Amygdala (tissue), 56 donors: ENCODE measurements around the gene AVPR2.

Experiments
- DNase-seq, 56 donors: peaks; one replicate each; lab custom pipeline; 2025; lab: John Stamatoyannopoulos, UW

The AVPR2 gene

DNA sequence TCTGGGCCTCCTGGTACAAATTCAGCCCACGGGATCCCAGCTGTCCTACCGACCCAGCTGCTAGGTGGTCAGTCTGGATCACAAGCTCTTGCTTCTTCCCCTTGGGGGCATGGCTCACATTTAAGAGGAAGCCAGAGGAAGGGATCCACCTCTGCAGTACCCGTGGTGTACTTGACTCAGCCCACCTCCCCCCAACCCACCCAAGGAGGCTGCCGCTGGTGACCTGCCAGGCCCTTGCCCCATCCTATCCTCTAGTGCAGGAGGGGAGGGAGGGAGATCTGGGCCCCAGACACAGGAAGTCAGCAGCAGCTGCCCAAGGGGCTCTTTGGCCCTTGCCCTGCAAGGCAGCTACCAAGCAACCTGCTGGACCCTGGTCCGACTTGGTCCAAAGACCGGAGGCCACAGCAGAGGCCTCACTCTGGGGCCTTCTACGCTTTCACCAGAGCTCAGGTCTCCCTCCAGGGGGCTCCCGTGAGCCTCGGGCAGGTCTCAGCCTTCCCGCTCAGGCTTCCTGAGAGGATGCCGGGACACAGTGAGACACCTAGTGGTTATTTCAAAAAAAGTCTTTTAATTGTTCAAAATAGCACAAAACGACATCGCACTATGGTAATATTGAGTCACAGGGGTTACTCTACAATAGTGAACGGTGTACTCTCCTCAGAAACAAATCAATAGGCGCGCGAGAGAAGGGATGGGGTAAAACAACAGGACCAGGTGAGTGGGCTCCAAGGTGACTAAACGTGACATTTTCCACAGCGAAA lies 42.7 kb downstream of the AVPR2 start:
- DNase-seq: peak in 33 of 56 donors; percentile 8 to 74 (median 31)

DNA sequence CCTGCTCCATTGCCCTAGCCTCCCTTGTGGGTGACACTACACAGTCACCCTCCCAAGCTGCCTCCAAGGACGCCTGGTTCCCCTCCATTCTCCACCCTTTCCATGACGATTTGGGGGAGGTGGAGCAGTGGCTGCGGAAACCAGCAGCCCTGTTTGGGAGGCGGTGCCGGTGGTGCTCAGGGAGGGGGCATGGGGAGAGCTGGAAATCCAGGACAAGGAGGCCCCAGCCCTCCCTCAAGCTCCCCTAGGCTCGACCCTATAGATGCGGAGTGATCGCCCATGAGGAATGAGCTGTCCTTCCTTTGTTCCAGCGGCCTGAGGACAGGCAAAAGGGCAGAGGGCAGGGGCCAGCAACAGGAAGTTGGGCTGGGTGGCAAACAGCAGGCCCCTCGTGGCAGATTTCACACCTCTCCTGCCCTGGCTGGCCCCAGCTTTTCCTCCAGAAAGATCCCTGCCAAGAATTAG lies 43.6 kb downstream of the AVPR2 start:
- DNase-seq: no peak

DNA sequence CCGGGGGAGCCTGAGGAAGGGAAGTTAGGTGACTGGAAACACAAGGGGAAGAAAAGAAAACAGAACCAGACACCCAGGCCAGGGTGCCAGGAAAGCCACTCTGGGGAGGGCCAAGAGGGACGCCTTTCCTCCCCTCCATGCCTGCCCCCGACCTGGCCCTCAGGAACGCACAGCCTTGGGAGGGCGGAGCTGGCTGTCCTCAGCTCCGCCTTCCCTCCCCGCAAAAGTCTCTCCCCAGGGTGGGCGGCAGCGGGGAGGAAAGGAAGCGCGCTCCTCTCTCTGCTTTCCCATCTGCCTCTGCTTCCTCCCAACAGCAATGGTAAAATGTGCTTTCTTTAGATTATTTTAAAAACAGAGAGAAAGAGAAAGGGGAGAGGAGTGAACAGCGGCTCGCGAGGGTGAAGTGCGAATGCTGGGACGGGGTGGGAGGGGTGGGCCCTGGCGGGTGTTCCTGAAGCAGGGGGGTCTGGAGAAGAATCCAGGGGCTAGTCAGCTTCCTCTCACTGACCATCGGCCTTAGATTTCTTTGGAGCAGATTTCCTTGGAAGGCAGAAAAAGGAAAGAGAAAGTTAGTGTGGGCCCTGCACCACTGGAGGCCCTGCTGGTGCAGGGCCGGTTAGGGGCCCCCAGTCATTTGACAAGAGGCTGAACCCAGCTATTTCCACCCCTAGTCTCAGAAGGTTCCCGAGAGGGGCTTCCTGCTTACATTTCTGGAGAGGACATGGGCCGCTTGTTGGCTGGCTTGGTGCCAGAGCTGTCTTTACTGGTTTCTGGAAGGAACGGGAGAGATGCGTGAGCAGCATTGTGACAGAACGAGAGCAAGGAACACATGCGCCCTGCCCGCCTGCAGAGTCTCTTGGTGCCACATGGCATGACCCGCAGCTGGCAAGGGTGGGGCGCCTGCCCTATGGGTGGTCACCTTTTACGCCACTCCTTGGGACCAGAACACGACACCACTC lies 44.7 kb downstream of the AVPR2 start:
- DNase-seq: no peak

DNA sequence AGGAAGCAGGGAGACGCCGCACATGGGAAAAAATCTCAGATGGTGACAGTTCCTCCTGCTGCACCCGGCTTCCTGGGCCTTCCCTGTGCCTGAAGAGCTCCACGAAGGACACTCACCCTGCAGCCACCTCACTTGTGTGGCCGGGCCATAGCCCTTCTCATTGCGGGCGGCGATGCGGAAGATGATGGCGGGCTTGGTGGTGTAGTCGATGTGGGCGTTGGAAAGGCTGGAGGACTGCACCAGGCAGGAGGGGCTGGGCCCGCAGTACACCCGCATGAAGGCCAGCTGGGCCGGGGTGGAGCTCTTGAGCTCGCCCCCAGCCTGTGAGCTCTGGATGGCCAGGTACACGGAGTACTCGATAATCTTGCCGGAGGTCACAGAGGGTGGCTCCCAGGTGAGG lies 45.7 kb downstream of the AVPR2 start:
- no peak for DNase-seq

DNA sequence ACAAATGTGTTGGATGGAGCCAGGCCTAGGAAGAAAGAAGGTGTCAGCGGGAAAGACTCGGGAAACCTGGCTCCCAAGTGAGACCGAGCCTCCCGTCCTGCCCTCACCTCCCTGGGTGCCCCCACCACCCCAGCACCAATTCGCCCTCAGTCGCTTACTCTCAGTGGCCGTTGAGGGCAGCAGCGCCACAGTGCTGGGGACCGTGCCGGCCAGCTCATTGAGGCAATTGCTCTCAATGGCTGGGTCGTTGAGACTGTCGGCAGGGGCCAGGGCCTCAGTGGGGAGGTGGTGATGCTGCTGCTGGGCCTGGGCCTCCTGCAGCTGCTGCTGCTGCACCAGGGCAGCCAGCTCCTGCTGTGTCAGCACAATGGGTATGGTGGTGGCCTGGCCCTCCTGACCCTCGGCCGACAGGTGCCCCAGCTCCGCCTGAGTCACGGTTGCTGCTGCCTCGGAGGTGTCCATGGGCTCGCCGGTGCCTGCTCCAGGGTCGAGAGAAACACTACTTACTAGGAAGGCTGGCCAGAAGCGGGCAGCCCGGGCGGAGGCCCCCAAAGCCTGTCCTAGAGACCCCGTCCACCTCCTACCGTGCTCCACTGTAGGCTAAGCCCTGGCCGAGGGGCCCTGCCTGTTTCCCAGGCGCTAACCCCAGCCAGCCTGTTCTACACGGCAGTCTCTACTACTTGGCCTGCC lies 47.4 kb downstream of the AVPR2 start:
- DNase-seq: no peak

DNA sequence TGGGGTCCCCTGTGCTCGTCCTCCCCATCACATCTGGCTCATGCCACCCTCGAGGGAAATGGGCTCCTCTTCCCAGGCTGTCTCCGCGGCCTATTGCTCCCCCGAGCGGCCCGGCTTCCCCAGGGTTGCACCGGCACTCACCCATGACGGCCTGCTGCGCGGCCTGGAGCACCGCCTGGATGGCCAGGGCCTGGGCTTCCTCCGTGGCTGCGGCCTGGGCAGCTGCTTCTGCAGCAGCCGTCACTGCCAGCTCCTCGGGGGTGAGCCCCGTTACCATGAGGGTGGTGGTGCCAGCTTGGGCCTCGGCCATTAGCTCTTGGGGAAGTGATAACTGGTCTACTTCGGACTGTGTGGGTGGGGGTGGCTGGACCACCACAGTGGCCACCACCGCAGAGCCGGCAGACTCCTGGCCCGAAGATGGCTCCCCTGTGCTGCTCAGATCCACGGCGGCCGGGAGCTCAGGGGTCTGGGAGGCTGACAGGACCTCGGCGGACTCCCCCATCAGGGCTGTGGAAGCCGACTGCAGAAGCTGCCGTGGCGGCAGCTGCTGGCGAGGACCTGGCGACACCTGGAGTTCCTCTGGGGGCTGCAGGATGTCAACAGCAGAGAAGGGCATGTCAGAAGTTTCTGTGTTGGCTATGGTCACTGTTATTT lies 48.0 kb downstream of the AVPR2 start:
- no peak for DNase-seq

DNA sequence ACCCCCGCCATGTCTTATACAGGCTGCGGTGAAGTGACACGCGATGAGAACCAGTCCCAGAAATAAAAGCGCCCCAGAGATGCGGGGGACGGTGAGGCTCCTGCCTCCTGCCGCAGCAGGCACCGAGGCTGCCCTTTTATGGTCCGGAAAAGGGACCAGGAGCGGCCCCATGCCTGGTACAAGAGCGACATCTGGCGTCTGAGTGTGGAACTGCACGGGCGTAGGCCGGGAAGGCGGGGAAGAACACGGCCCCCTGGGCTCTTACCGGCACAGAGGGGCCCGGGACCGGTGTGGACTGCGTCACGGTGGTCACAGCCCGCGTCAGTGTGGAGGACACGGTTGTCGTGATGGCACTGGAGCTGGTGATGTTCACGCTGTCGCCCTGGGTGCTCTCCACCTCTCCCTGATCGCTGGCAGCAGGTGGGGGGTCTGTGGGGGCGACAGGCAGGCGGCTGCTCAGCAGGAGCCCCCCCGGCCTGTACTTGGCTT lies 48.9 kb downstream of the AVPR2 start:
- DNase-seq: peak in 40 of 56 donors; percentile 9 to 81 (median 34)

DNA sequence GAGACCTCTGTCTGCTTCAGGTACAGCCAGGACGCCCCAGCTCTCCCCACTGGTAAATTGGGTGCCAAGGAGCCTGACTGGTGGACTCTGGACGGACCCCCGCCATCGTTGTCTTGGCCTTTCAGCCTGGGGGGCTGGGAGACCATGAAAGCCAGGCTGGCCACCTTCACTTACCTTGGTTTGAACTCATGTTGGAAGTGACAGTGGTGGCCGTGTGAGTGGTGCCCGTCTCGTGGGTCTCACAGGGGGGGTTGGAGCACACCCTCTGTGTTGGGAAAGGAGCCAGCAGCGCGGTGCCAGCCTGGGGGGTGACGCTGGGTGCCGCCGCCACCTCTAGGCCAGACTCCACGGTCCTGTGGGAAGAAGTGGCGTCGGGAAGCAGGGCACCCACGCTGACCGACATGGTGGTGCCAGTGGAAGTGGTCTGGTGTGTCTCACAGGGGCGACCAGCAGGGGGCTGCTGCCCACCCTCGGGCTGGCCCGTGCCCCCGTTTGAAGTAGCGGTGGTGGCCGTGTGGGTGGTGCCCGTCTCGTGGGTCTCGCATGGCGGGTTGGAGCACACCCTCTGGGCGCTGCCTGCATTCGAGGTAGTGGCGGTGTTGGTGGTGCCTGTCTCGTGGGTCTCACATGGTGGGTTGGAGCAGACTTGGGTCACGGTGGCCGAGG lies 49.6 kb downstream of the AVPR2 start:
- no peak for DNase-seq

DNA sequence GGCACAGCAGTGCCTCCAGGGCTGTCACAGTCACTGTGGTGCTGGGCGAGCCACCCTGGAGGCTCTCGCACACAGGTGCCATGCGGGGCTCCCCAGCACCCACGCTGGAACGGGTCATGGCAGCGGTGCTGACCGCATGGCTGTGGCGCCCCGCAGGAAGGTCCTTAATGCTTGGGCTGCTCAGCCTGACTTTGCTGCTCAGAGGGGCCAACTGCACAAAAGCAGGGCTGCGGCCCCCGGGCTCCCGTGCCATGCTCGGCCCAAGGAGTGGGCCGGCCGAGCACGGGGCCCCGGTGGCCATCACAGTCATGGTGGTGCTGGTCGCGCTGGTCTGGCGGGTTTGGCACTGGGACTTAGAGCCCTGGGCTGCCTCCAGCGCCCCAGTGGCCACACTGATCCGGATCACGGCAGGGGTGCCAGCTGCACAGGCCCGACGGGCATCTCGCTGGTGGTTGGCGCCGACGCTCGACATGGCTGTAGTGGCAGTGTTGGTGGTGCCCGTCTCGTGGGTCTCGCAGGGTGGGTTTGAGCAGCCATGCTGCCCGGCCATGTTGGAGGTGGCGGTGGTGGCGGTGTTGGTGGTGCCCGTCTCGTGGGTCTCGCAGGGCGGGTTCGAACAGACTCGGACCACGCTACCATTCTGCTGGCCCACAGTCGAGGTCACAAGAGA lies 50.2 kb downstream of the AVPR2 start:
- no peak for DNase-seq

DNA sequence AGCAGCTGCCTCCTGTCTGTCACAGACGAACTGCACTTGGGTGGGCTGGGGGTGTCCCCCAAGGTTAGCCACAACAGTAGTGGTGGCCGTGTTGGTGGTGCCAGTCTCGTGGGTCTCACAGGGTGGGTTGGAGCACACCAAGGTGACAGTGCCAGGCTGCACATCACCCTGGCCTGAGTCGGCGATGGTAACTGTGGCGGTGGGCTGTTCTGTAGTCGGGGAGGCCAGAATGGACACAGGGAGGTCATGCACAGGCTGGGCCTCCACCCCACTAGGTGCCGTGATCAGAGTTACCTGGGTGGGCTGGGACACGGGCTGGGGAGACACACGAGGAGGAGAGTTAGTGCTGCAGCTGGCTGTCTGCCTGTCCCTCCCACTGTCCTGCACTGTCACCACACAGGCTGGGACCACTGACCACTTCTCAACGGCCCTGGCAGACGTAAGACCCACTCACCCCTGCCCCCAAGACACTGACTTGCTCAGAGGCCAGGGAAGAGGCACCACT lies 50.8 kb downstream of the AVPR2 start:
- DNase-seq: no peak

DNA sequence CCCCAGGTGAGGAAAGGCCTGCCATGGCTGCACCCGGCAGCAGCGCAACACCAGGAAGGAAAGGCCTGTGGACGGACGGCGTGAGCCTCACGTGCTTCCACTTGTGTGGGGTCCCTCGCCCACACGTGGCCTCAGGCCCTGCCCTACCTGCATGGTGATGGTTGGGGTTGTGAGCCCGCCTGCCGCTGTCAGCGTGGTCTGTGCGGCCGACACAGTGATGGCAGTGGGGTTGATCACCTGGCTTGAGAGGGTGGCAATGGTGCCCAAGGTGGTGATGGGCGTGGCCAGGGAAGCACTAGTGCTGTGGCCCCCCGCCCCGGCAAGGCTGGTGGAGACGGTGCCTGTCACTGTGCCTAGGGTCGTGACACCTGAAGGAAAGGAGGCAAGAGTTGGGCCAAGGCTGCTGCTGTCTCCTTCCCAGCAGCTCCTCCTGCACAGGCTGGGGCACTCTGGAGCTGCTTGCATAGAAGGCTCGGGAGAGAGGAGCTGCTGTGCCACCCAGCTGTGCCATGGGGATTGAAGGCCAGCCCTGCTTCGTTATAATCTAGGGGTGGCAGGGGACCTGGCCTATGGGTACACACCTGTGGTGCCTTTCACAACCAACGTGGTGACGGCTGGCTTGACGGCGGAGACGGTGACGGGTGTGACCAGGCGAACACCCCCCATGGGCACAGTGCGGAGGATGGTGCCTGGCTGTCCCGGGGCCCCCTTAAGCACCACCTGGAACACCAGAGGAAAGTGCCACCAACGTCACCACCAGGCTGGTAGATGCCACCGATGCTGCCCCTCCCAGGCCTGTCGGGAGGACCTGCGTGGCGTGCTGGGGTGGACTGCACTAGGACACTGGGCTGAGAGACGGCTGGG lies 51.8 kb downstream of the AVPR2 start:
- DNase-seq: no peak
